Endothelial cell of umbilical vein (primary cell): Measurements from ENCODE around the gene KHNYN.

Source experiments
- CTCF ChIP-seq, 2 donors: IDR thresholded peaks; 1 replicate in 1 of 2; 2 replicates in 1 of 2; pipeline ENCODE4 v1.5.1; 2011; ENCODE audit warnings: low read length in 2 of 2, mild to moderate bottlenecking in 2 of 2, moderate library complexity in 2 of 2, control low read depth in 1 of 2, inconsistent platforms in 1 of 2, low read depth in 1 of 2; ENCODE audit not compliant: insufficient read depth in 1 of 2; ENCODE audit errors: extremely low read depth in 1 of 2
- EZH2 ChIP-seq: IDR thresholded peaks from 2 replicates; pipeline ENCODE4 v1.6.1; 2012; ENCODE audit warnings: borderline replicate concordance, low read depth, mild to moderate bottlenecking, moderate library complexity, low read length, inconsistent platforms; ENCODE audit not compliant: severe bottlenecking
- POLR2A ChIP-seq: IDR thresholded peaks from 2 replicates; pipeline ENCODE4 v1.6.1; 2012; ENCODE audit warnings: low read depth, mild to moderate bottlenecking, control low read depth, low read length

GRCh38 chr14:24418492-24418873 is 11.3 kb upstream of the KHNYN start:
- TF ChIP-seq EZH2 (no peak), CTCF (IDR thresholded peaks at IDR 0.05; ENCODE audit: extremely low read depth in 1 of 2, insufficient read depth in 1 of 2, low read depth in 1 of 2, low read length in 2 of 2) (no peak), POLR2A (peak; percentile 32)
